Mononuclear cell (primary cell): ENCODE data around the gene HSCB. TPM values are rescaled to one million over a fixed set of nuclear protein-coding genes. Genes with fewer than 3 reads are reported as not detected.
"Not testable (repeated sequence)": the region's sequence is repeated elsewhere in the genome, so short reads cannot be mapped to it uniquely, and the experiment has no call there.

ENCODE experiments used
- H3K27me3 ChIP-seq: 2 replicates; pipeline ENCODE4 v1.6.0; 2011; ENCODE audit warnings: low read length, control low read depth; ENCODE audit not compliant: insufficient read depth
- H3K4me1 ChIP-seq: 2 replicates; pipeline ENCODE4 v1.5.1; 2011; ENCODE audit warnings: mild to moderate bottlenecking, low read length, control low read depth; ENCODE audit not compliant: insufficient read depth
- H3K4me3 ChIP-seq: 2 replicates; pipeline ENCODE4 v1.5.1; 2011; ENCODE audit warnings: mild to moderate bottlenecking, low read length, moderate library complexity
- H3K9me3 ChIP-seq: 2 replicates; pipeline ENCODE4 v1.5.1; 2011; ENCODE audit warnings: low read depth, mild to moderate bottlenecking, control low read depth, low read length
- total RNA-seq: library from RNA; depleted of rRNA; stranded (reverse); fragments of >200 nt; gene quantifications from one replicate; pipeline ENCODE4 v1.2.3, GENCODE V29; 2012

HSCB gene
- total RNA-seq, 1 donor: 8.3 TPM

DNA sequence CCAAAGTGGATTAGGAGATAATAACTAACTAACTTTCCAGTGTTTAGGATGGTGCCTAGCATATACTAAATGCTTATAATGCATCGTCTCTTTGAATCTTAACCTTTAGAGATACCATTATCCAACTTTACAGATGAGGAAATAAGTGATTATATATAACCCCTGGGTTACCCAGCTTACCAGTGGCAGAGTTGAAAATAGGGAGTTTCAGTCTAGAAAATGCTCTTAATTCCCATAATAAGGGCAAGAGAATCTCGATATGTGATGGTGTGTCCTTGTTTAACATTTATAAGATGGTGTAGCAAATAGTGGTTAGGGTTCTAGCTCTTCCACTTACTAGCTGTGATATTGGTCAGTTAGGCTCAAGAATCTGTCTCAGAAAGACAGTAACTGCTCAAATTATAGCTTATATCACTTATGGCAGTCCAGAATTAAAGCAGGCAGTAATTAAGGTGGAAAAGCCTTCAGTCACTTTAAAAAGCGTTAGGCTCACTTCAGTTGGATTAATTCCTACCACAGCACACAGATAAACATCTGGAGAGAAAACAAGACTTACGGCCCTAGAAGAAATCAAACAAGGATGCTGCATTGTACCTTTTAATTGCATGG lies 52.2 kb downstream of the HSCB start:
- Histone ChIP-seq H3K27me3 (no peaks in the 10 kb centered on the region), H3K4me1 (peaks cover 73% of the 10 kb centered on the region), H3K9me3 (no peaks in the 10 kb centered on the region), H3K4me3 (no peak overlapping the region)

DNA sequence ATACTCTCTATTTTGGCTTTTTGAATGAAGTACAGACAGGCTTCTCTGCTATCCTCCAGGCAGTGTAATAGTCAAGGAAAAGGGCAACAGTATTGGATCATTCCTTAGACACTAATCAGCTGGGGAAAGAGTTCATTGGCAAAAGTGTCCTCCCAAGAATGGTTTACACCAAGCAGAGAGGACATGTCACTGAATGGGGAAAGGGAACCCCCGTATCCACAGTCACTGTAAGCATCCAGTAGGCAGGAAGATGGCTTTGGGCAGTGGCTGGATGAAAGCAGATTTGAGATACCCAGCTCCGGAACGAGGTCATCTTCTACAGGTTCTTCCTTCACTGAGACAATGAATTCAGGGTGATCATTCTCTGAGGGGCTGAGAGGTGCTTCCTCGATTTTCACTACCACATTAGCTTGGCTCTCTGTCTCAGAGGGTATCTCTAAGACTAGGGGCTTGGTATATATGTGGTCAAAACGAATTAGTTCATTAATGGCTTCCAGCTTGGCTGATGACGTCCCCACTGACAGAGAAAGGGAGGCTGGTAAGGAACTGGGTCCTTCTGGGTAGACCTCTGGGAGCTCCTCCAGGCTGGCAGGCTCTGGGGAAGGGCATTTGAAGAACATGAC lies 53.3 kb downstream of the HSCB start:
- H3K27me3 ChIP-seq: no peaks in the 10 kb centered on the region
- no peaks in the 10 kb centered on the region for H3K9me3 ChIP-seq
- peaks cover 75% of the 10 kb centered on the region for H3K4me1 ChIP-seq
- H3K4me3 ChIP-seq: no peak overlapping the region

DNA sequence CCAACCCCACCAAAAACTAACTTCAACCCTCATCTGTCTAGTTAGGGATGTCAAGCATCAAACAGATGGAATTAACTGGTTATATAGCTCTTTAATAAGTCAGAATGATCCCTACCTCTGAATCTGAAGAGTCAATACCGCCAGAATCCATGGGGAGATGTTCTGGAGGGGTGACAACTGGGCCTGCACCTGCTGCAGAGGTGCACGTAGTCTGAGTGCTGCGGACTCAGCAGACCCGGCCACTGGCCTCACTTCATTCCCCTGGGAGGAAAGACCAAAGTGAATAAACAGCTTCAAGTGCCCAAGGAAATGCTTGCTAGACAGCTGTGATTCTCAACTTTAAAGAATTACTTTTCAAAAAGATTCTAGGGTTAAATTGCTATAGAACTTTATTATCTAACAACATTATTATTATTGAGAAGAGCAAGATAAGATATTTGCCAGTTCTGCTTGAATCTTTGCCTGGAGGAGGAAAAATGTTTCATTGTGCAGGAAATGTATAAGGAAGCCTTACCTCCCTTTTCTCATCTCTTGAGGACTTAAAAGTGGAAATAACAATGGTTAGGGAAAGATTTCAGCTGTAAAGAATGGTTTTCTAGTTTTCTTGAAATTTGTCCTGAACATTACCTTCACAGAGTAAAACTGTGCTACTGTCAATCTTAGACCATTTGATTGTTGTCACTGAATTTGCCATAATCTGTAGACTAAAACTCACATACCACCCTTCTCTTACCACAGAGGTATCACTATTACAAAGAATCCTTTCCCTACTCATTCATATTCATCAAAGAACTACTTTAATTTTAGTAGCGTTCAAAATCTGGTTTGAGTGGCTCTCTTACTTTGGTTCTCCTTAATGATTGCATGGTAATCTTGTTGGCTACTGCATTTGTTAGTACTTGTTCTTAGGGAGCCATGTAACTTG lies 54.4 kb downstream of the HSCB start:
- H3K27me3 ChIP-seq: no peaks in the 10 kb centered on the region
- H3K9me3 ChIP-seq: no peaks in the 10 kb centered on the region
- no peak overlapping the region for H3K4me3 ChIP-seq
- H3K4me1 ChIP-seq: peaks cover 66% of the 10 kb centered on the region

DNA sequence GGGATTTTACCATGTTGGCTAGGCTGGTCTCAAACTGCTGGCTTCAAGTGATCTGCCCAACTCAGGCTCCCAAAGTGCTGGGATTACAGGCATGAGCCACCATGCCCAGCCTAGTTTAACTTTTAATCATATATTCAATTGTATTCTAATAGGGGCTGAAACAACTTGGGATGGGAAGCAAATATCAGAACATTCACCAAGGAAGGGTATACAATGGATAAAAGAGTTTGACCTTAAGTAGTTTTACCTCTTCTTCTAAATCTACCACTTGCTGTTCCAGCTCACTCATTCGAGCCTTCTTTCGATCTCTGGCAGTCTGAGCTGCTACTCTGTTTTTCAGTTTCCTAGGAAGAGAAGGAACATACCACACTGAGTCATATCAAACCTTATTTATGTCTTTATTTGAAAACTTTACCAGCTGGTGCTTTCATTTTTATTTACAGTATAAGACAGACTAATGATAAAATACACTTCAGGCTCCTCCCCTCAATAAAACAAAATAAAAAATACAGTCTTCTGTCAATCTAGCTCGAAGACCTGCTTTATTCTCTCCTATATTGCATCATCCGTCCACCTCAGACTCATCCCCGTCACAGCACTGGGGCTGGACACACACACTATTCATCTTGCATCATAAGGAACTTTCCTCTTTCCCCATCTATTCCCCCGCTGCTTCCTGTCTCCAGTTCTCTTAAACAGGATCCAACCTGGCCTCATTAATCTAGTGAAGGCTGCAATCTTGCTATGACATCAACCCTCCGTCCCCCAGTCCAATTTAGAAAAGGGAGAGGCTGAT lies 57.2 kb downstream of the HSCB start:
- no peaks in the 10 kb centered on the region for H3K9me3 ChIP-seq
- H3K27me3 ChIP-seq: no peaks in the 10 kb centered on the region
- H3K4me1 ChIP-seq: peaks cover 69% of the 10 kb centered on the region
- H3K4me3 ChIP-seq: peak overlapping the region; percentile 66

DNA sequence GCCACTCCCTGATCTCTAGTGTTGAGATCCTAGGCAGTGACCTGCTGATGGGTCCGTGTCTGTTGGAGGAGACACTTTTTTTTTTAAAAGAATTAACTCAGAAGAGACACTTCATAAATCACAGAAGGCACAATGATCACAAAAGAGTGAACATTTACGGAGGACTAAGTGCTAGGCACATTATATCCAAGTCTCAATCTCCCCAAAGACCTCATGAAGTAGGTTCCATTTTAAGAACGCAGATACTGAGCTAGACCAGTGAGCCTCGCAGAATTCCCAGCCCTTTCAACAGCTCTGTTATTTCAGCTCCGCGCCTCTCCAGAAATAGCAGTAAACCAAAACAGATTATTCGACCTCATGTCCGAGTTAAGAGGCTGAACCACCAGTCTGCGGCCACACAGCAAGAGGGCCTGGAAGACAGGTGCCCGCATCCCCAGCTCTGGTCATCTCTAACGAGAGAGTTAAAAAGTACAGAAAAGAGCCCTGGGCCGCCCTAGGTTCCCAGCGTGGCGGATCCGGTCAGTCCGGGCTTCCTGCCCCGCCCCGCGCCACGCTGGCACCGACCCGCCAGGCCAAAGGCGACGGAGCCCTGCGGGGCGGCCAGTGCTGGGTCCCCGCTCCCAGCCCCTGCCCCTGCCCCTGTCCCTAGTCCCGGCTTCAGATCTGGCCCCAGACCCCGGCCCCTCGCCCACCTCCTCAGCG lies 57.9 kb downstream of the HSCB start:
- H3K9me3 ChIP-seq: no peaks in the 10 kb centered on the region
- H3K4me3 ChIP-seq: peak overlapping the region; percentile 66
- peaks cover 64% of the 10 kb centered on the region for H3K4me1 ChIP-seq

DNA sequence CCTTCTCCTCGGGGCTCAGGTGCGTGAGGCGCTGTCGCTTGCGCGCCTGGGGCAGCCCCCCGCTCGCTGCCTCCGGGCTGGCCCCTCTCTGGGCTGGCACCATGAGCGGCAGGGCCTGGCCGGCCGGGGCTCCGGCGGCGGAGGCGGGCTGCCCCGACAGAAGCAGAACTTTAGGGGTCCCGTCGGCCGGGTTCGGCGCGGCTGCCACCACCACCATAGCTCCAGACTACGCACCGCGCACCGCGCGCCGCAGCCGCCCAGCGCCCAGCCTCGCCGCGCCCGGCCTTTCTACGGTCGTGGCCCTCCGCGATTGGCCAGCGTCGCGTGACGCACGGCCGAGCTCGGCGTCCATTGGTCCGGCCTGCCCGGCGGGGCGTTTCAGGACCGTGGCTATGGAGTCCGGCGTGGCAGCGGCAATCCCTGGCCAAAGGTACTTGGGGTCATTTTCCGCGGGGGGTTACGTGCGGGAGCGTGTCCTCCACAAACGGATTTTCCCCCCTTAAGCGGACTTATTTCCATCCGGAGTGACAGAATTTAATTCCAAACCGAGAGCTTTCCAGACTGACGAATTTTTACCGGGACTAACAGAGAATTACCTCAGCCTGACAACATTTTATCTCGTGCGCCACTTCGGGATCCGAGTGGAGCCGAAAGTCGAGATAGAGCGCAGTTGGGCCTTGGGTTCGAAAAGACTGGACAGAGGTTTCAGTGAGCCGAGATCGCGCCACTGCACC lies 58.6 kb downstream of the HSCB start, which contains the start of gene XBP1:
Gene XBP1, minus strand, starts transcription at position 262 of the 734 bp plus-strand sequence.
- peaks cover 58% of the 10 kb centered on the region for H3K4me1 ChIP-seq

More for the DNA sequence above, 57.9 kb downstream of the HSCB start:
- H3K27me3 ChIP-seq: no peaks in the 10 kb centered on the region

DNA sequence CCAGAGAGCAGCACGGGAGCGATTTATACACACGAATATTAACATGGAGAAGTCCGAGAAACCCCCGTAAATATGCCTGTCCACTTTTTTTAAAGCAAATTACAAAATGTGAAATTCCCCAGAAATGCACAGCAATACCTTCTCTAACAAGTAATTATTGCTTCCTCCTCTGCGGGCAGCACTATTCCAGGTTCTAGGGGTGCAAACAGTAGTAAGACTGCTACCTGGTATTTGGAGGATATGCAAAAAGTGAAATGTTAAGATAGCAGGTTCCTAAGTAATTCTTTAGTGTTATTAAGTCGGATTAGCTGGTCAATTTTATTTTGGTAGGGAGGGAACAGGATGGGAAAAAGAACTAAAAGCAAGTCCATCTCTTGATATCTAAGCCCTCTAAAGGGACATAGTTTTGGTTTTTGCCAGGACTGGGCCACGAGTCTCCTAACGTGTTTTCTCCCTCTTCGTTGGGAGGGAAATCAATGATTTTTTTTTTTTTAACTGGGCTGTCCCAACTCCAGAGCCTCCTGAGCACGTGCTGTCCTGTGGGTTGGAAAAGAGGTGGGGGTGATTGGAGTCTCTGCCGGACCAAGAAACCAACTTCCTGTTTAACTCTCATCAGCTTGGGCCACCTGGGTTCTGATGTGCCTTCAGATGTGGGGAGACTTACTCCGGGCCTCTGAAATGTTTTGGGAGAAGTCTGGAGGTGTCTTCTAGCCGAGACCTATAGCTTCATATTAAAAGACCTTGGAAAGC lies 60.2 kb downstream of the HSCB start:
- Histone ChIP-seq H3K9me3 (no peaks in the 10 kb centered on the region), H3K27me3 (no peaks in the 10 kb centered on the region), H3K4me3 (peak overlapping the region; percentile 66), H3K4me1 (peaks cover 46% of the 10 kb centered on the region)

More for the DNA sequence above, 58.6 kb downstream of the HSCB start, which contains the start of gene XBP1:
- H3K27me3 ChIP-seq: no peaks in the 10 kb centered on the region
- H3K4me3 ChIP-seq: peak within 1 kb of the TSS; percentile 66
- no peaks in the 10 kb centered on the region for H3K9me3 ChIP-seq

DNA sequence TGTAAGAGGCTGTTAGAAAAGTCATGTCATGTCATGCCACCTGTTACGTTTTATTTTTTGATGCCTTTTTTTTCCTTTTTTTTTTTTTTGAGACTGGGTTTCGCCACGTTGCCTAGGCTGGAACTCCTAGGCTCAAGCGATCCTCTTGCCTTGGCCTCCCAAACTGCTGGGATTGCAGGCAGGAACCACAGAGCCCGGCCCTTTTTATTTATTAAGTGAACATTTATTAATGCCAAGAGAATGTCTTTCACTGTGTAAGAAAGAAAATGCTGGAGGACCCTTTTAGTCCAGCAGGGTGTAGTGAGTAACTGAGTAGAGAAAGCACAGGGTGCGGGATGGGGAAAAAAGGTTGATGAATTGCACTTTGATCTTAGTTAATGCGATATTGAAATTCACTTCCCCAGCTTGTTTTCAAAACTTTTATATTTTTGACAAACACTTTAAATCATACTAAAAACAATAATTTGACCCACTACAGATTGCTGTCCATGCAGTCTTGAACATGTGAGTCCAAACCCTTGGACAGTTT lies 60.8 kb downstream of the HSCB start:
- peaks cover 43% of the 10 kb centered on the region for H3K4me1 ChIP-seq

DNA sequence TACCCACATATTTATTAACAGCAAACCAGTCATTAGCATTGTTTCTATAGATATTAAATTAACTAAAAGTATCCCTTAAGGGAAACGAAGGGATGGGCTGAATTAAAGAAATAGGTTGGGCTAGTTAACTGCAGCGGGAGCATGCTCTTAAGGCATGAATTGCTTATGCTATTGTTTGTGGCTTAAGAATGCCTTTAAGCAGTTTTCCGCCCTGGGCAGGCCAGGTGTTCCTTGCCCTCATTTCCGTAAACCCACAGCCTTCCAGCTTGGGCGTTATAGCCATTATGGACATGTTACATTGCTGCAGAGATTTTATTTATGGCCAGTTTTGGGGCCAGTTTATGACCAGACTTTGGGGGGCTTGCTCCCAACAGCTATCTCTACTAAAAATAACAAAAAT lies 63.6 kb downstream of the HSCB start:
- H3K4me3 ChIP-seq, H3K9me3 ChIP-seq: not testable (repeated sequence)
- H3K4me1 ChIP-seq: peaks cover 54% of the 10 kb centered on the region

More for the DNA sequence above, 60.8 kb downstream of the HSCB start:
- Histone ChIP-seq H3K9me3 (no peaks in the 10 kb centered on the region), H3K4me3 (peak overlapping the region; percentile 22), H3K27me3 (no peaks in the 10 kb centered on the region)

More for the DNA sequence above, 63.6 kb downstream of the HSCB start:
- not testable (repeated sequence) for H3K27me3 ChIP-seq

Other genes with a start within 250 kb of the HSCB start
- gene TTC28, start 62.2 kb upstream of the HSCB start, total RNA-seq: 1.5 TPM
- gene CHEK2, start 219 bp upstream of the HSCB start, total RNA-seq: 5.1 TPM
- gene CCDC117, start 30.7 kb downstream of the HSCB start, total RNA-seq: 26.3 TPM
- 221 TPM for gene XBP1, start 58.5 kb downstream of the HSCB start, total RNA-seq
- gene ZNRF3, start 141.5 kb downstream of the HSCB start, total RNA-seq: 0.52 TPM